ENCODE measurements around the gene N4BP2L2. TPM values are rescaled to one million over a fixed set of nuclear protein-coding genes. Genes with fewer than 3 reads are reported as not detected.
A peak's percentile ranks its signal among the peaks of the same experiment; 100 is the strongest.

N4BP2L2 gene
- total RNA-seq, 2 experiments from 2014 or later: 84.5 to 85.2 TPM

DNA sequence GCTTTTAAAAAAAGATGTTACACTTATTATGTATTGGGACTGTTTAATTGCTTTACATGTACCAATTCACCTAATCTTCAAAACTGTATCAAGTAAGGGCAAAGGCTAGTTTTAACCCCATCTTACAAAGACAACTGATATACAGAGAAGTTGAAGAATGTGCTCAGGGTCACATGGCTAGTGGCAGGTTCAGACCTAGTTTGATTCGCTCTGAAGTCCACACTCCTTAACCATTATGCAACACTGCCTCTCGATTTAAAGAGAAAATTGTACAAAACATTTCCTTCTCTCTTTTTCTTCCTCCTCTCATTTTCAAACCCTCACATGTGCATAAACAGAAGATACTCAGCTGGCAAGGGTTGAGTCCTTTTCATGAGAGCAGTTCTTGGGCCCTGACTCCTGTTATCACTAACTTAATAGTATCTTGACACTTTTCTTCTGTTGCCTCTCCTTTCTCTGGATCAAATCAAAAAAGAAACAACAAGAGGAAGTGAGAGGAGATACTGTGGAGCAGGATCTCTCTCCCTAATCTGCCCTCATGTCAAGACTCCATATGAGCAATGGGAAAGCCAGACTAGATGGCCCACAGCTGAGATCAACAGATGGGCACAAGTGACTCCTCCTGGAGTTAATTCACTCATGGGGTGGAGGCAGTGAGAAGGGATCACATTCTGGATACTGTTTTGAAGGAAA is 91.7 kb downstream of the N4BP2L2 start:
- Mint-ChIP-seq H3K27ac (no peak overlapping the region), H3K4me1 (ENCODE audit: low read depth) (peaks cover 11% of the 10 kb centered on the region), H3K36me3 (ENCODE audit: low read depth) (peaks cover 1% of the 10 kb centered on the region), H3K4me3 (no peak overlapping the region), H3K9me3 (no peaks in the 10 kb centered on the region), H3K27me3 (no peaks in the 10 kb centered on the region)
- CTCF ChIA-PET: no interaction called here
- ATAC-seq (no peak), DNase-seq (no peak)
- TF ChIP-seq, protein P1, sequence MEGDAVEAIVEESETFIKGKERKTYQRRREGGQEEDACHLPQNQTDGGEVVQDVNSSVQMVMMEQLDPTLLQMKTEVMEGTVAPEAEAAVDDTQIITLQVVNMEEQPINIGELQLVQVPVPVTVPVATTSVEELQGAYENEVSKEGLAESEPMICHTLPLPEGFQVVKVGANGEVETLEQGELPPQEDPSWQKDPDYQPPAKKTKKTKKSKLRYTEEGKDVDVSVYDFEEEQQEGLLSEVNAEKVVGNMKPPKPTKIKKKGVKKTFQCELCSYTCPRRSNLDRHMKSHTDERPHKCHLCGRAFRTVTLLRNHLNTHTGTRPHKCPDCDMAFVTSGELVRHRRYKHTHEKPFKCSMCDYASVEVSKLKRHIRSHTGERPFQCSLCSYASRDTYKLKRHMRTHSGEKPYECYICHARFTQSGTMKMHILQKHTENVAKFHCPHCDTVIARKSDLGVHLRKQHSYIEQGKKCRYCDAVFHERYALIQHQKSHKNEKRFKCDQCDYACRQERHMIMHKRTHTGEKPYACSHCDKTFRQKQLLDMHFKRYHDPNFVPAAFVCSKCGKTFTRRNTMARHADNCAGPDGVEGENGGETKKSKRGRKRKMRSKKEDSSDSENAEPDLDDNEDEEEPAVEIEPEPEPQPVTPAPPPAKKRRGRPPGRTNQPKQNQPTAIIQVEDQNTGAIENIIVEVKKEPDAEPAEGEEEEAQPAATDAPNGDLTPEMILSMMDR (IDR thresholded peaks at IDR 0.05): no peak
- intact Hi-C loops (cut with micrococcal nuclease): no loop called here
- POLR2A ChIA-PET: no interaction called here

DNA sequence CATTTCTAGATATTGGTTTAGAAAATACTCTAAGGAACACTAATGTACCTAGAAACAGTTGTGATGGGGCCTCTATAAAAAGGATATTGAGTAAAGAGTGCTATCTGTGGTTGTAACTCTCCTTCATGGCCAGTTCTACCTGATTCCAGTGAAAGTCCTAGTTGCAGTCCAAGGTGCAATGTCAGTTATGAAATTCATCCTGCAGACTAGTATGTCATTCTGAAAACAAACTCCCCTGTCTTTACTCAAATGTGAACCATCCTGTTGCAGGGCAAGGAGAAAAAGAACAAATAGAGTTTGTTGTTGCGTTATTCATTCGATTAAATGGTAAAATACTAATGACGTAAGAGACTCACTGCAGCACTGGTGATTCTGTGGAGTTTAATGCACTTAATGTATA is 92.4 kb downstream of the N4BP2L2 start:
- no peaks in the 10 kb centered on the region for H3K27me3 Mint-ChIP-seq
- intact Hi-C loops (cut with micrococcal nuclease): no loop called here

DNA sequence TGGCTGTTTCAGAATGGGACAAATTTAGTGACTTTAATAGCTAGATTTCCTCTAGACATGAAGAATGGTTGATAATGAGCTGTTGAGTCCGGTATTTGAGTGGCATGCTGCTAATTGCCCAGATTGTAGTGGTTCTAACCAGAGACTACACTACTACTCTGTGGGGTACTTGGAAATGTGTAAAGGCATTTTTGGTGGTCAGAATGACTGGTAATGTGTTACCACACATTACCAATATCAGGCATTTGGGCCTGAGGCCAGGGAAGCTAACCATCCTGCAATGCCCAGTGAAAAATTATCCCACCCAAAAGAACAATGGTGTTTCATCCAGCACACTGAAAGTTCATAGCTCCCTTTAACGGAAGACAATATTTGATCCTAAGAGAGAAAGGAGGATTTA is 93.1 kb downstream of the N4BP2L2 start:
- intact Hi-C loops (cut with micrococcal nuclease): no loop called here
- DNase-seq (no peak), ATAC-seq (no peak)
- ChIA-PET CTCF (interaction anchor here (0.6 to 1.0 kb wide), 2 partner anchors 136 to 536 kb away, joined by 3 read pairs; no protein-coding TSS in a partner anchor), POLR2A (no interaction called here)
- TF ChIP-seq, protein P1 (IDR thresholded peaks at IDR 0.05): no peak
- Mint-ChIP-seq H3K4me1 (ENCODE audit: low read depth) (peaks cover 11% of the 10 kb centered on the region), H3K27ac (no peak overlapping the region), H3K4me3 (no peak overlapping the region), H3K9me3 (no peaks in the 10 kb centered on the region), H3K36me3 (ENCODE audit: low read depth) (no peaks in the 10 kb centered on the region), H3K27me3 (no peaks in the 10 kb centered on the region)

More for the DNA sequence above, 92.4 kb downstream of the N4BP2L2 start:
- H3K4me3 Mint-ChIP-seq: no peak overlapping the region
- ChIA-PET POLR2A (no interaction called here), CTCF (interaction anchor here (0.6 kb wide), 1 partner anchor 536 kb away, joined by 3 read pairs; no protein-coding TSS in a partner anchor)
- ATAC-seq (no peak), DNase-seq (no peak)
- peaks cover 11% of the 10 kb centered on the region for H3K4me1 Mint-ChIP-seq (ENCODE audit: low read depth)
- peaks cover 1% of the 10 kb centered on the region for H3K36me3 Mint-ChIP-seq (ENCODE audit: low read depth)
- no peak overlapping the region for H3K27ac Mint-ChIP-seq
- TF ChIP-seq, protein P1 (IDR thresholded peaks at IDR 0.05): no peak
- no peaks in the 10 kb centered on the region for H3K9me3 Mint-ChIP-seq

DNA sequence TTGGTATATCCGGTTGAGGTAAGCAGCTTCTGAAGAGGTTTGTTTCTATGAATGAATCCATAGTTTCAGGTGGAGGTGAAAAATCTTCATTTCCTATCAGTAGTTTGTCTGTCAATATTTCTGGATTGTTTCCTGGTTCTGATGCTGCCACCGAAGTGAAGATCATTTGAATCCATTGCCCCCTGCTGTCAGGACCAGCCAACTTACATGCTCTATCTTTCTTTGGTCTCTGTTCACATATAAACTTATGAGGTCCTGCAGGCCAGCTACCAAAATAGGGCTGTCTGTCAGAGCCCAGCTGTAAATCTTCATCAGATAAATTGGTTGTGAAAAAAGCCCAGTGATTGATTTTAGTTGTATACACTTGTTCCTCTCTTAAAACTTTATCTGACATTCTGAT is 95.5 kb downstream of the N4BP2L2 start:
- Mint-ChIP-seq H3K4me1 (ENCODE audit: low read depth) (peaks cover 7% of the 10 kb centered on the region), H3K4me3 (no peak overlapping the region), H3K36me3 (ENCODE audit: low read depth) (no peaks in the 10 kb centered on the region), H3K27ac (no peak overlapping the region), H3K27me3 (no peaks in the 10 kb centered on the region), H3K9me3 (no peaks in the 10 kb centered on the region)
- TF ChIP-seq, protein P1 (IDR thresholded peaks at IDR 0.05): peak; percentile 48
- ChIA-PET POLR2A (interaction anchor here (1.0 kb wide), 1 partner anchor 17 kb away, joined by 4 read pairs; no protein-coding TSS in a partner anchor), CTCF (interaction anchor here (1.0 to 1.7 kb wide), 8 partner anchors 9 to 227 kb away, joined by 3 to 6 read pairs (median 4); partner anchors contain the start of gene N4BP2L1)
- intact Hi-C loops (cut with micrococcal nuclease): no loop called here
- ATAC-seq (peak; percentile 74), DNase-seq (peak; percentile 60)

DNA sequence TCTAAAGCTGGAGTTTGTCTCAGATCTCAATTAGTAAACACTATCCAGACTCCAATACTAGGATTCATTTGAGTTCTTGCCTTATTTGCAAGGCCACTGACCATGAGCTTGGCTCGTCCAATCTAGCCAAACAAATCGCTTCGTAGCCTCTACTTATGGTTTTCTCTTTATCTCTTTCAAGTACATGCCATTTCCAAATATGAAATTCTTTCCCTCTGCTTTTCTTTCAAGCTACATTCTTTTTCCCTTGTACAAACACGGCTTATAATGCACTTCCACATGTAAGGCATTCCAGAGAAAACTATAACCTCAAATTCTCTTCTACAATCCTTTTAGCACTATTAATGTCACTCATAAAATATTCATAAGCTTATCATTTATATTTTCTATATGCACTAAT is 99.7 kb downstream of the N4BP2L2 start:
- TF ChIP-seq, protein P1 (IDR thresholded peaks at IDR 0.05): no peak
- ATAC-seq: no peak
- H3K27ac Mint-ChIP-seq: no peak overlapping the region
- H3K9me3 Mint-ChIP-seq: no peaks in the 10 kb centered on the region
- no peak for DNase-seq
- peaks cover 4% of the 10 kb centered on the region for H3K4me1 Mint-ChIP-seq (ENCODE audit: low read depth)
- intact Hi-C loops (cut with micrococcal nuclease): no loop called here
- no peaks in the 10 kb centered on the region for H3K36me3 Mint-ChIP-seq (ENCODE audit: low read depth)
- ChIA-PET CTCF (interaction anchor here (0.7 to 1.4 kb wide), 4 partner anchors 9 to 127 kb away, joined by 3 to 4 read pairs (median 3); partner anchors contain the start of gene N4BP2L1), POLR2A (interaction anchor here (0.6 to 2.9 kb wide), 2 partner anchors 11 to 27 kb away, joined by 3 to 10 read pairs; partner anchors contain the start of gene N4BP2L1)
- H3K4me3 Mint-ChIP-seq: no peak overlapping the region
- no peaks in the 10 kb centered on the region for H3K27me3 Mint-ChIP-seq
